ENCODE results near the gene VEPH1.

The VEPH1 gene

DNA sequence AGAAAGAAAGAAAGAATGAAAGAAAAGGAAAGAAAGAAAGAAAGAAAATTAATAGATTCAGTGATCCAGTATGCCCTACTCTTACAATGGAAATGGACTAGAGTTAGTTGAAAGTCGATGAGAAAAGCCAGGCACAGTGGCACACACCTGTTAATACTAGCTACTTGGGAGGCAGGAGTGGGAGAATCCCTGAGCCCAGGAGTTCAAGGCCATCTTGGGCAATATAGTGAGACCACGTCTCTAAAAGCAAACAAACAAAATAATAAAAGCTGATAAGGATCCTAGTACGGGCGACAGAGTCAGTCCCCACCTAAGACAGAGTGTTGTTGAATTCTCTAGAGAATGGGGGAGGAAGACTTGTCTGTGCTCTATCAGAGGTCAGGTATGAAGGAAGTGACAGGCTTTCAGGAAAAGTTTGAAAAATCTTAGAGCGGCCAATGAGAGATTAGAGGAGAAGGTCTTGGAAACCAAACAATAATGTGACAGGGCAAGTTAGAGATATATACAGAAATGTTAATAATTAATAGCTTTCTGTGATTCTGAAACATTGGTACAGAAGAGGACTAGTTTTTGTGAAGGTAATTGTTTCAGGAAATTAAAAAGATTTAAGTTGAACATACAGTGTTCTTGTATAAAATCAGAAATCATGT lies 184.5 kb downstream of the VEPH1 start:
- H3K4me2 ChIP-seq (ENCODE audit: insufficient read depth, low read length) = no peak overlapping the region
- no peak overlapping the region for H2AFZ ChIP-seq (ENCODE audit: low read depth, low read length)
- no peaks in the 10 kb centered on the region for H3K4me1 ChIP-seq (ENCODE audit: insufficient read depth, low read length)
- no peaks in the 10 kb centered on the region for H3K27me3 ChIP-seq (ENCODE audit: insufficient read depth, low read length, poor library complexity)
- H3K79me2 ChIP-seq (ENCODE audit: insufficient read depth, low read length) = no peaks in the 10 kb centered on the region
- TF ChIP-seq EZH2 (IDR thresholded peaks at IDR 0.05; ENCODE audit: borderline replicate concordance, low read depth, low read length, severe bottlenecking) = no peak
- TF ChIP-seq, protein P1, sequence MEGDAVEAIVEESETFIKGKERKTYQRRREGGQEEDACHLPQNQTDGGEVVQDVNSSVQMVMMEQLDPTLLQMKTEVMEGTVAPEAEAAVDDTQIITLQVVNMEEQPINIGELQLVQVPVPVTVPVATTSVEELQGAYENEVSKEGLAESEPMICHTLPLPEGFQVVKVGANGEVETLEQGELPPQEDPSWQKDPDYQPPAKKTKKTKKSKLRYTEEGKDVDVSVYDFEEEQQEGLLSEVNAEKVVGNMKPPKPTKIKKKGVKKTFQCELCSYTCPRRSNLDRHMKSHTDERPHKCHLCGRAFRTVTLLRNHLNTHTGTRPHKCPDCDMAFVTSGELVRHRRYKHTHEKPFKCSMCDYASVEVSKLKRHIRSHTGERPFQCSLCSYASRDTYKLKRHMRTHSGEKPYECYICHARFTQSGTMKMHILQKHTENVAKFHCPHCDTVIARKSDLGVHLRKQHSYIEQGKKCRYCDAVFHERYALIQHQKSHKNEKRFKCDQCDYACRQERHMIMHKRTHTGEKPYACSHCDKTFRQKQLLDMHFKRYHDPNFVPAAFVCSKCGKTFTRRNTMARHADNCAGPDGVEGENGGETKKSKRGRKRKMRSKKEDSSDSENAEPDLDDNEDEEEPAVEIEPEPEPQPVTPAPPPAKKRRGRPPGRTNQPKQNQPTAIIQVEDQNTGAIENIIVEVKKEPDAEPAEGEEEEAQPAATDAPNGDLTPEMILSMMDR (IDR thresholded peaks at IDR 0.05; ENCODE audit: borderline replicate concordance, extremely low read depth, low read length, poor library complexity, severe bottlenecking) = no peak
- DNase-seq = no peak
- H4K20me1 ChIP-seq (ENCODE audit: insufficient read depth, low read length) = no peaks in the 10 kb centered on the region
- no peaks in the 10 kb centered on the region for H3K36me3 ChIP-seq (ENCODE audit: insufficient read depth, low read length)
- no peaks in the 10 kb centered on the region for H3K9me3 ChIP-seq (ENCODE audit: insufficient read depth, low read length, severe bottlenecking)
- ATAC-seq (ENCODE audit: insufficient read depth, low read depth) = no peak
- H3K9ac ChIP-seq (ENCODE audit: low read depth, low read length) = no peak overlapping the region
- no peak overlapping the region for H3K27ac ChIP-seq (ENCODE audit: low read length)
- H3K4me3 ChIP-seq (ENCODE audit: low read depth in 1 of 2, low read length in 2 of 2) = no peak overlapping the region

DNA sequence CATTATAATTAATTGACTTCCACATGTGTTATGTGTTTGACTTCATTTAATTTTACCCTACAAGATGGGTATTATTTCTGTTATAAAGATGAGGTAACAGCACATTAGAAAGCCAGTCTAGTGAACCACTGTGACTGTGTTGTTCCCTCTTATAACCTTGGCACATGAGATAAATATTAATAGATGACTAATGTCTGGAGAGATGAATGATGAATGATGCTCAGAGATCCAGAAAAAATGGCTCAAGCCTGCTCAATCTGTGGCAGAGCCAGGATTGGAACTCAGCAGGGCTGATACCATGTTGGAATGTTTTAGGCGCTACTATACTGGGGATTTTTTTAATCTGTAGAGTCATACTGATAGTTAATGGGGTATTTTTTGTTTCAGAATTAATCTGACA lies 185.3 kb downstream of the VEPH1 start:
- H3K27ac ChIP-seq (ENCODE audit: low read length) = no peak overlapping the region
- H3K9ac ChIP-seq (ENCODE audit: low read depth, low read length) = no peak overlapping the region
- H2AFZ ChIP-seq (ENCODE audit: low read depth, low read length) = no peak overlapping the region
- no peaks in the 10 kb centered on the region for H3K4me1 ChIP-seq (ENCODE audit: insufficient read depth, low read length)
- H3K79me2 ChIP-seq (ENCODE audit: insufficient read depth, low read length) = no peaks in the 10 kb centered on the region
- no peak for TF ChIP-seq EZH2 (IDR thresholded peaks at IDR 0.05; ENCODE audit: borderline replicate concordance, low read depth, low read length, severe bottlenecking)
- TF ChIP-seq, protein P1 (IDR thresholded peaks at IDR 0.05; ENCODE audit: borderline replicate concordance, extremely low read depth, low read length, poor library complexity, severe bottlenecking) = no peak
- no peak for DNase-seq
- H3K36me3 ChIP-seq (ENCODE audit: insufficient read depth, low read length) = no peaks in the 10 kb centered on the region
- no peak overlapping the region for H3K4me3 ChIP-seq (ENCODE audit: low read depth in 1 of 2, low read length in 2 of 2)
- H4K20me1 ChIP-seq (ENCODE audit: insufficient read depth, low read length) = no peaks in the 10 kb centered on the region
- no peak overlapping the region for H3K4me2 ChIP-seq (ENCODE audit: insufficient read depth, low read length)
- H3K27me3 ChIP-seq (ENCODE audit: insufficient read depth, low read length, poor library complexity) = no peaks in the 10 kb centered on the region
- no peaks in the 10 kb centered on the region for H3K9me3 ChIP-seq (ENCODE audit: insufficient read depth, low read length, severe bottlenecking)
- ATAC-seq (ENCODE audit: insufficient read depth, low read depth) = no peak

DNA sequence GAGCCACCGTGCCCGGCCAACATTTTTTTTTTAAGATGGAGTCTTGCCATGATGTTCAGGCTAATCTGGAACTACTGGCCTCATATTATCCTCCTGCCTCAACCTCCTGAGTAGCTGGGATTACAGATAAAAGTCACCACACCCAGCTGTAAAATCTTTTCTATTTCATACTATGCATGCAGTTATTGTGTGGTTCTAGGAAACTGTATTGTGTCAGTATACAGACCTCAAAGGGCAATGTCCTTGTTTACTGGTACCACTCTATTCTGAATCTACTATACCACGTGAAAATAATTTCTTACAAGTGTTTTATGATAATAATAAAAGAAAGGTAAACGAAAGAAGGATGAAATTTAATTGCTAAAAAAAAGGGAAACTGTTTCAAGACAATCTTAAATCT lies 190.0 kb downstream of the VEPH1 start:
- Histone ChIP-seq H3K9me3 (ENCODE audit: insufficient read depth, low read length, severe bottlenecking) (no peaks in the 10 kb centered on the region), H3K4me3 (ENCODE audit: low read depth in 1 of 2, low read length in 2 of 2) (no peak overlapping the region), H3K36me3 (ENCODE audit: insufficient read depth, low read length) (no peaks in the 10 kb centered on the region), H3K4me2 (ENCODE audit: insufficient read depth, low read length) (no peak overlapping the region), H2AFZ (ENCODE audit: low read depth, low read length) (no peak overlapping the region), H3K79me2 (ENCODE audit: insufficient read depth, low read length) (no peaks in the 10 kb centered on the region), H3K27ac (ENCODE audit: low read length) (no peak overlapping the region), H4K20me1 (ENCODE audit: insufficient read depth, low read length) (no peaks in the 10 kb centered on the region), H3K4me1 (ENCODE audit: insufficient read depth, low read length) (no peaks in the 10 kb centered on the region), H3K9ac (ENCODE audit: low read depth, low read length) (no peak overlapping the region), H3K27me3 (ENCODE audit: insufficient read depth, low read length, poor library complexity) (no peaks in the 10 kb centered on the region)
- DNase-seq (no peak), ATAC-seq (ENCODE audit: insufficient read depth, low read depth) (no peak)
- TF ChIP-seq EZH2 (IDR thresholded peaks at IDR 0.05; ENCODE audit: borderline replicate concordance, low read depth, low read length, severe bottlenecking) = no peak
- TF ChIP-seq, protein P1 (IDR thresholded peaks at IDR 0.05; ENCODE audit: borderline replicate concordance, extremely low read depth, low read length, poor library complexity, severe bottlenecking) = no peak

All from DND-41 (cell line).